ENCODE data around the gene AP1S3.

GRCh38 chr2:223805008-223805407 is 32.4 kb downstream of the AP1S3 start:
- TF ChIP-seq ZSCAN16 (tag by site-specific recombination; IDR thresholded peaks at IDR 0.05) = no peak
- no peak for TF ChIP-seq CTCF (tag by site-specific recombination; IDR thresholded peaks at IDR 0.05)
- TF ChIP-seq ZNF274 (IDR thresholded peaks at IDR 0.05; ENCODE audit: low read length) = no peak
- TF ChIP-seq ZNF274 (tag by site-specific recombination; IDR thresholded peaks at IDR 0.05; ENCODE audit: borderline replicate concordance) = no peak
- TF ChIP-seq ZNF510 (tag by site-specific recombination; IDR thresholded peaks at IDR 0.05; ENCODE audit: insufficient replicate concordance) = no peak
- no peak for TF ChIP-seq ZNF501 (tag by site-specific recombination; IDR thresholded peaks at IDR 0.05)
- no peak for TF ChIP-seq ZNF830 (tag by site-specific recombination; IDR thresholded peaks at IDR 0.05; ENCODE audit: low read depth)
- TF ChIP-seq ZNF521 (tag by site-specific recombination; IDR thresholded peaks at IDR 0.05) = no peak
- TF ChIP-seq ZBTB11 (tag by site-specific recombination; conservative IDR thresholded peaks at IDR 0.05; ENCODE audit: low read depth) = no peak
- TF ChIP-seq ZNF239 (tag by site-specific recombination; IDR thresholded peaks at IDR 0.05) = no peak
- no peak for TF ChIP-seq REST (tag by site-specific recombination; IDR thresholded peaks at IDR 0.05)
- TF ChIP-seq ZBTB48 (tag by site-specific recombination; IDR thresholded peaks at IDR 0.05) = no peak
- TF ChIP-seq ZNF548 (tag by site-specific recombination; IDR thresholded peaks at IDR 0.05) = no peak

Data from HEK293 (cell line).